K562 (cell line): ENCODE results near the gene IGSF3. TPM values are rescaled to one million over a fixed set of nuclear protein-coding genes. Genes with fewer than 3 reads are reported as not detected.

ENCODE experiments used
- BCL6 ChIP-seq: fragments of 250-450 bp; sonication (Bioruptor Pico); IDR thresholded peaks from 2 replicates; pipeline ENCODE4 v1.4.0; 2020
- EWSR1 ChIP-seq: fragments of 450-650 bp; IDR thresholded peaks from 2 replicates; pipeline ENCODE4 v1.6.1; 2018; ENCODE audit warnings: borderline replicate concordance, mild to moderate bottlenecking, low read depth, moderate library complexity; ENCODE audit not compliant: partially characterized antibody
- GABPB1 ChIP-seq: sonication (generic); formaldehyde crosslinking; IDR thresholded peaks from 2 replicates; pipeline ENCODE4 v1.8.0; 2022; ENCODE audit warnings: mild to moderate bottlenecking, missing genetic modification reagents
- GTF2A2 ChIP-seq: IDR thresholded peaks from 2 replicates; pipeline ENCODE4 v1.6.1; 2016; ENCODE audit warnings: mild to moderate bottlenecking, missing genetic modification characterization, missing compliant biosample characterization
- PHF21A ChIP-seq: fragments of 450-650 bp; IDR thresholded peaks from 2 replicates; pipeline ENCODE4 v1.6.1; 2017; ENCODE audit warnings: low read depth, borderline replicate concordance
- RBFOX2 ChIP-seq: fragments of 200-400 bp; formaldehyde crosslinking; IDR thresholded peaks from 2 replicates; pipeline ENCODE4 v1.6.1; 2017; ENCODE audit warnings: low read depth, mild to moderate bottlenecking, low read length, moderate library complexity
- RFX7 ChIP-seq: fragments of 250-450 bp; sonication (Bioruptor Pico); IDR thresholded peaks from 2 replicates; pipeline ENCODE4 v1.5.1; 2021; ENCODE audit warnings: mild to moderate bottlenecking
- RHOXF2B ChIP-seq: fragments of 250-450 bp; sonication (Bioruptor Pico); conservative IDR thresholded peaks from 2 replicates; pipeline ENCODE4 v1.5.1; 2021
- SOX6 ChIP-seq: fragments of 450-650 bp; IDR thresholded peaks from 2 replicates; pipeline ENCODE4 v1.6.1; 2014; ENCODE audit warnings: mild to moderate bottlenecking
- TCF3 ChIP-seq: sonication (generic); formaldehyde crosslinking; IDR thresholded peaks from 2 replicates; pipeline ENCODE4 v1.4.0; 2020; ENCODE audit warnings: mild to moderate bottlenecking, missing genetic modification reagents
- U2AF1 ChIP-seq: fragments of 200-400 bp; formaldehyde crosslinking; optimal IDR thresholded peaks from 2 replicates; pipeline ENCODE3; 2017; ENCODE audit warnings: mild to moderate bottlenecking, low read depth, low read length, moderate library complexity
- ZFP36 ChIP-seq: fragments of 150-350 bp; IDR thresholded peaks from 2 replicates; pipeline ENCODE4 v1.6.1; 2018; ENCODE audit warnings: low read length, low read depth; ENCODE audit not compliant: partially characterized antibody
- ZNF134 ChIP-seq: fragments of 250-450 bp; sonication (Bioruptor Pico); conservative IDR thresholded peaks from 2 replicates; pipeline ENCODE4 v1.4.0; 2020
- ZNF23 ChIP-seq: fragments of 250-450 bp; sonication (Bioruptor Pico); IDR thresholded peaks from 2 replicates; pipeline ENCODE4 v1.4.0; 2020; ENCODE audit warnings: mild to moderate bottlenecking
- ZNF41 ChIP-seq: fragments of 250-450 bp; sonication (Bioruptor Pico); conservative IDR thresholded peaks from 2 replicates; pipeline ENCODE4 v1.4.0; 2020; ENCODE audit warnings: mild to moderate bottlenecking
- polyA plus RNA-seq, 8 experiments: library from polyadenylated mRNA; depleted of rRNA in 4 of 8; stranded (reverse) in 5 of 8; unstranded in 3 of 8; fragments of >200 nt; fragmentation: Nextera tagmentation in 2 of 8; fragmentation: Illumina TruSeq in 1 of 8; extraction: Ambion mirVana in 2 of 8; extraction: Trizol in 1 of 8; gene quantifications; 2 replicates each; pipeline versions ENCODE4 v1.2.1 to v1.2.3, GENCODE V29; 2011 to 2014; ENCODE audit warnings: inconsistent platforms in 1 of 8, missing spikeins in 1 of 8
- total RNA-seq, 7 experiments: library from RNA; depleted of rRNA in 6 of 7; stranded (reverse); fragments of >200 nt in 6 of 7; fragmentation: Illumina TruSeq in 2 of 7; extraction: Trizol in 2 of 7; gene quantifications; 2 replicates each; pipeline versions ENCODE4 v1.2.1 to v1.2.3, GENCODE V29; 2011 to 2021; ENCODE audit warnings: low replicate concordance in 1 of 7
- TF ChIP-seq, protein P1 (sequence below): sonication (generic); formaldehyde crosslinking; IDR thresholded peaks from 2 replicates; pipeline ENCODE4 v1.8.0; 2022; ENCODE audit warnings: missing genetic modification reagents, mild to moderate bottlenecking, moderate library complexity, borderline replicate concordance
- TF ChIP-seq, protein P2 (sequence below): fragments of 250-450 bp; sonication (Bioruptor Pico); IDR thresholded peaks from 2 replicates; pipeline ENCODE4 v1.5.0; 2021; ENCODE audit warnings: mild to moderate bottlenecking, moderate library complexity
- TF ChIP-seq, protein P3 (sequence below): fragments of 250-450 bp; sonication (Bioruptor Pico); IDR thresholded peaks from 2 replicates; pipeline ENCODE4 v1.5.0; 2020; ENCODE audit warnings: mild to moderate bottlenecking
- TF ChIP-seq, protein P4 (sequence below), 2 experiments: fragments of 200-800 bp in 1 of 2; sonication (Bioruptor generic) in 1 of 2; sonication (generic) in 1 of 2; formaldehyde crosslinking in 1 of 2; IDR thresholded peaks in 1 of 2; conservative IDR thresholded peaks in 1 of 2; 2 replicates each; pipeline versions ENCODE4 v1.5.0 to v1.6.1; 2016 to 2020; ENCODE audit warnings: missing compliant biosample characterization in 1 of 2, missing genetic modification characterization in 1 of 2, missing genetic modification reagents in 1 of 2

IGSF3 gene
- total and polyA plus RNA-seq, 9 of the 15 experiments (the other 6 are each of a cell fraction or from before 2014, with no cell fraction given), result 1.1 to 15.0 (median 8.3) TPM

DNA sequence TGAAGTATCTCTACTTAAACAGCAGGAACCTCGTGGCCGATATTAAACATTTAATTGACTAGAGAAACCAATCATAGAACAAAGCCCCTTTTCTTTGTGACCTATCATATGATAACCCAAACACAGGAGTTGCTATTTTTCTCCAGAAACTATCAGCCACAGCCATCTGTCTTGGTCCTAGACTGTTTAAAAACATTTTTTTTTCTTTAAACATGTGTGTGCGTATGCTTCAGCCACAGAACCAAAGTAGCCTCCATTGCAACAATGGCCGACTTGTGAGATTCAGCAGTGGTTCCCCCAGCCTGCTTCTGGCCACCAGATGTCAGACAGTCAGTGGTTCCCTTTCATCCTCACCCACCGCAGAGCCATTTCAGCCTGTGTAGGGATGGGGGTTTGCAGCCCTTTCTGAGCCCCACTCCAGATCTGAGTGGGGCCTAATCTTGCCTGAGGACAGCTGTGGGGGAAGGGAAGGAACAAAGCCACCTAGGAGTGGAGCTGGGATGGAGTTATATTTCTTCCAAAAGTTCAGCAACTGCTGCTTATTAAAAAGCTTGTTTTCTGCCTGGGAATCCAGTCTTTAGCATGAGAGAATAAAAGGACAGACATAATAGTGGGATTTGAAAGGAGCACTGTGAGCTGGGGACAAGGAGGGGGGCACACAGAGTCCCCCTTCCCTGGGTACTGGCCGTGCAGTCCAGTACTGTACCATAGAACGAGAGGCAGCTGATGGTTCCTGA lies 11.7 kb upstream of the IGSF3 start (continued):
- TF ChIP-seq EWSR1 (no peak), RHOXF2B (CRISPR knock-in tag) (0 out of 2 replicates have a peak, but pooled peaks have one; percentile 13), ZNF41 (peak; percentile 78), RFX7 (CRISPR knock-in tag) (0 out of 2 replicates have a peak, but pooled peaks have one; percentile 34), GABPB1 (peak; percentile 40; the same call in 1 of the 2 replicates), TCF3 (CRISPR knock-in tag) (peak; percentile 61), GTF2A2 (peak; percentile 90), BCL6 (CRISPR knock-in tag) (peak; percentile 59; the same call in 1 of the 2 replicates), U2AF1 (peak; percentile 4), ZFP36 (no peak), ZNF23 (CRISPR knock-in tag) (0 out of 2 replicates have a peak, but pooled peaks have one; percentile 69), ZNF134 (CRISPR knock-in tag) (peak; percentile 75), PHF21A (no peak), RBFOX2 (peak; percentile 60), SOX6 (peak; percentile 38; the same call in 1 of the 2 replicates)
- TF ChIP-seq, protein P1, sequence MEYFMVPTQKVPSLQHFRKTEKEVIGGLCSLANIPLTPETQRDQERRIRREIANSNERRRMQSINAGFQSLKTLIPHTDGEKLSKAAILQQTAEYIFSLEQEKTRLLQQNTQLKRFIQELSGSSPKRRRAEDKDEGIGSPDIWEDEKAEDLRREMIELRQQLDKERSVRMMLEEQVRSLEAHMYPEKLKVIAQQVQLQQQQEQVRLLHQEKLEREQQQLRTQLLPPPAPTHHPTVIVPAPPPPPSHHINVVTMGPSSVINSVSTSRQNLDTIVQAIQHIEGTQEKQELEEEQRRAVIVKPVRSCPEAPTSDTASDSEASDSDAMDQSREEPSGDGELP (CRISPR knock-in tag), result peak; percentile 65
- TF ChIP-seq, protein P2, sequence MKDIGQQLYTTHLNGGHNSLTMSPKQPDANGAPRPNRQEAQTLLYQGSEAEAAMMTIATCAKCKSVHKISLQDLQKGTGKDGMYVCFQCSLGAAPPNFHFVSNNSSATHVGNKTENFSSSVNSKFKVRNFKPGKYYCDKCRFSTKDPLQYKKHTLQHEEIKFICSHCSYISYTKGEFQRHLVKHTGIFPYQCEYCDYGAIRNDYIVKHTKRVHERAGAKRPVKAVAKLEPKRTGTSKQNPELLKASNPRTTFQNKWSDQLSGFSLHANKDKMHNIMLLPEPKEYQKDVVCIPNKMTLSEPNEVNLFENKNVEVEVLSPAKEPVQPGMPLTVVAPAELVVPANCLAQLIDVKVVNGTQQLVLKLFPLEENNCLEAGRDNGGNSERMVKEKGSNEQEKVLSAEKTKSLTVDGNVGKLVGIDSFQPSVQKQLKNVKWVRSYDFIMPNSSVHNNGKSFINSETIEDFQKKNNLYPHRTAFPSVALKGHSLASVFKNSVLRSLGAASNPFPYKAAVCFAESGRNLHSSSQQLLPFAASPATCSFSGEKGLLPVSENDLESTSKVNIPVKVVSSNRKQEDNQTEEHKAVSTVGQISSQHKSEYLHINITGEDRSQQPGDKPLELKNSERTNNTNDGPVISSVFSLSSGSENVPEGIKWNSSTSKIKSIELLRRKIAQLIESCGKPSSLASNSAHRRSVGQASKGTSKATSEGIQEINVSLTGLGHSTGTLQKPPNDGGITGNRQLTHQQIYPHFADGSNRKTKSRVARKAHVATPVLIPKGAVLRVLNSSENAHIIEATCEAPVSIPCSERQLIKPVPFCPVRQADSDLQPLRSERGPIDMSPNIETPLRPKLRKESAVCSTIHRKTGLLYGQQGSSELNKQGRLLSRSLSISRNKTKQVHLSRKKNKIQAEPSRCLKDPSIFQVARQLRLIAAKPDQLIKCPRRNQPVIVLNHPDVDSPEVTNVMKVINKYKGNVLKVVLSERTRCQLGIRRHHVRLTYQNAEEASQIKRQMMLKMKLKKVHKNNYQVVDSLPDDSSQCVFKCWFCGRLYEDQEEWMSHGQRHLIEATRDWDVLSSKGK, result no peak
- TF ChIP-seq, protein P3, sequence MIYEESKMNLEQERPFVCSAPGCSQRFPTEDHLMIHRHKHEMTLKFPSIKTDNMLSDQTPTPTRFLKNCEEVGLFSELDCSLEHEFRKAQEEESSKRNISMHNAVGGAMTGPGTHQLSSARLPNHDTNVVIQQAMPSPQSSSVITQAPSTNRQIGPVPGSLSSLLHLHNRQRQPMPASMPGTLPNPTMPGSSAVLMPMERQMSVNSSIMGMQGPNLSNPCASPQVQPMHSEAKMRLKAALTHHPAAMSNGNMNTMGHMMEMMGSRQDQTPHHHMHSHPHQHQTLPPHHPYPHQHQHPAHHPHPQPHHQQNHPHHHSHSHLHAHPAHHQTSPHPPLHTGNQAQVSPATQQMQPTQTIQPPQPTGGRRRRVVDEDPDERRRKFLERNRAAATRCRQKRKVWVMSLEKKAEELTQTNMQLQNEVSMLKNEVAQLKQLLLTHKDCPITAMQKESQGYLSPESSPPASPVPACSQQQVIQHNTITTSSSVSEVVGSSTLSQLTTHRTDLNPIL (CRISPR knock-in tag), result 0 out of 2 replicates have a peak, but pooled peaks have one; percentile 56
- TF ChIP-seq, protein P4, sequence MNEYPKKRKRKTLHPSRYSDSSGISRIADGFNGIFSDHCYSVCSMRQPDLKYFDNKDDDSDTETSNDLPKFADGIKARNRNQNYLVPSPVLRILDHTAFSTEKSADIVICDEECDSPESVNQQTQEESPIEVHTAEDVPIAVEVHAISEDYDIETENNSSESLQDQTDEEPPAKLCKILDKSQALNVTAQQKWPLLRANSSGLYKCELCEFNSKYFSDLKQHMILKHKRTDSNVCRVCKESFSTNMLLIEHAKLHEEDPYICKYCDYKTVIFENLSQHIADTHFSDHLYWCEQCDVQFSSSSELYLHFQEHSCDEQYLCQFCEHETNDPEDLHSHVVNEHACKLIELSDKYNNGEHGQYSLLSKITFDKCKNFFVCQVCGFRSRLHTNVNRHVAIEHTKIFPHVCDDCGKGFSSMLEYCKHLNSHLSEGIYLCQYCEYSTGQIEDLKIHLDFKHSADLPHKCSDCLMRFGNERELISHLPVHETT (CRISPR knock-in tag; conservative IDR thresholded peaks at IDR 0.05 in 1 of 2, IDR thresholded peaks at IDR 0.05 in 1 of 2), result peak in 1 of 2 experiments; percentile 89; a peak in 2 of 4 replicates
